Measurements from ENCODE around the gene KBTBD8.

Gene KBTBD8

DNA sequence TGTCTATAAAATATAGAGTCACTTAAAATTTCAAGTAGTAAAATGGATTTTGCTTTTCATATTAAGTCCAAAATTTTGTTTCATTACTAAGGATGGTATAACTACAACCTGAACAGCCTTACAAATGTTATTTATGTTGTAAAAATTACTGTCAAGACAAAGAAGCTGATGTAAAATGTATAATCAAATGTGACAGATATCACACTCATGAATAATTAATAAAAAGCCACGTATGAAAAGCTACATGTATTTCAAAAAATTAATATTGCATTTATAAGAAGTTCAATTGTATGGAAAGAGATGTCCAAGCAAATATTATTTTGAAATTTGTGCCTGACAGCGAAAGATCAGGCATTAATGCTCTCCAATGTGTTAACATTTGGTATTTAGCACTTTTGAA, 48.9 kb downstream of the KBTBD8 start:
- H3K4me3 ChIP-seq (ENCODE audit: low read length) = no peak overlapping the region
- H3K9me3 ChIP-seq (replicated peaks; ENCODE audit: insufficient read depth, low read length) = no peaks in the 10 kb centered on the region
- no peaks in the 10 kb centered on the region for H3K79me2 ChIP-seq (ENCODE audit: low read length)
- no peaks in the 10 kb centered on the region for H3F3A ChIP-seq (ENCODE audit: insufficient read depth, low read length)
- no peak for DNase-seq
- no peak overlapping the region for H3K27ac ChIP-seq (ENCODE audit: low read length)
- H3K9ac ChIP-seq (ENCODE audit: low read length) = no peak overlapping the region
- TF ChIP-seq, protein P1, sequence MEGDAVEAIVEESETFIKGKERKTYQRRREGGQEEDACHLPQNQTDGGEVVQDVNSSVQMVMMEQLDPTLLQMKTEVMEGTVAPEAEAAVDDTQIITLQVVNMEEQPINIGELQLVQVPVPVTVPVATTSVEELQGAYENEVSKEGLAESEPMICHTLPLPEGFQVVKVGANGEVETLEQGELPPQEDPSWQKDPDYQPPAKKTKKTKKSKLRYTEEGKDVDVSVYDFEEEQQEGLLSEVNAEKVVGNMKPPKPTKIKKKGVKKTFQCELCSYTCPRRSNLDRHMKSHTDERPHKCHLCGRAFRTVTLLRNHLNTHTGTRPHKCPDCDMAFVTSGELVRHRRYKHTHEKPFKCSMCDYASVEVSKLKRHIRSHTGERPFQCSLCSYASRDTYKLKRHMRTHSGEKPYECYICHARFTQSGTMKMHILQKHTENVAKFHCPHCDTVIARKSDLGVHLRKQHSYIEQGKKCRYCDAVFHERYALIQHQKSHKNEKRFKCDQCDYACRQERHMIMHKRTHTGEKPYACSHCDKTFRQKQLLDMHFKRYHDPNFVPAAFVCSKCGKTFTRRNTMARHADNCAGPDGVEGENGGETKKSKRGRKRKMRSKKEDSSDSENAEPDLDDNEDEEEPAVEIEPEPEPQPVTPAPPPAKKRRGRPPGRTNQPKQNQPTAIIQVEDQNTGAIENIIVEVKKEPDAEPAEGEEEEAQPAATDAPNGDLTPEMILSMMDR (IDR thresholded peaks at IDR 0.05; ENCODE audit: low read length) = no peak
- TF ChIP-seq EZH2phosphoT487 (IDR thresholded peaks at IDR 0.05; ENCODE audit: low read length) (no peak), EZH2 (optimal IDR thresholded peaks at IDR 0.05; ENCODE audit: low read depth, low read length) (no peak)
- no peaks in the 10 kb centered on the region for H3K36me3 ChIP-seq (replicated peaks; ENCODE audit: insufficient read depth, low read length)
- H3K27me3 ChIP-seq (replicated peaks; ENCODE audit: insufficient read depth, low read length) = no peaks in the 10 kb centered on the region
- no peaks in the 10 kb centered on the region for H4K20me1 ChIP-seq (ENCODE audit: insufficient read depth, low read length)
- no peak overlapping the region for H2AFZ ChIP-seq (ENCODE audit: low read length)
- H3K4me1 ChIP-seq (ENCODE audit: low read length) = peaks cover 4% of the 10 kb centered on the region; the same call in 1 of the 2 replicates
- no peaks in the 10 kb centered on the region for H3K9me2 ChIP-seq (replicated peaks; ENCODE audit: insufficient read depth, low read length)
- H3K4me2 ChIP-seq (ENCODE audit: low read depth, low read length) = no peak overlapping the region

DNA sequence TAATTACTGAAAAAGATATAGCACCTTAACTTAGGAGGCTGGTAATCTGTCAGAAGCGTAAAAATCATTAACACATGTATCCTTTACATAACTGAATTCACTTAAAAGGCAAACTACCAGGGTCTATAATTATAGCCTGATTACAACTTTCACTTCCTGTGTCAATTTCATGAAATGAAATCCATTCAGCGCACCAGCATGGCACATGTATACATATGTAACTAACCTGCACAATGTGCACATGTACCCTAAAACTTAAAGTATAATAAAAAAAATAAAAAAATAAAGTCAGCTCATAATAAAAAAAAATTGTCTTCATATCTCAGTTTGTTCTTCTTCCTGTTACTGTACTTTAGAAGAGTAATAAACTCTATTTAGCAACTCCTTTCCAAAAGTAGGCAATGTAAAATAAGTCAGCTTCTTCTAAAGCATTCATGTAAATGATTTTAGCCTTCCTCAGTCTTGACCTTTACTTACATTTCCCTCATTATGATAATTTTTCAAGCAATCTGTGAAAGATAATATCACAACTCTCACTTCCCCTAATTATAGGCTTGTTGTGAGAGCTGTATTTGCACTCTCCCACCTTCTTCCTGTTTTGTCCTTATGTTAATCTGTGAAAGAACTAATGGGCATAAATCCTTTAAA, 50.1 kb downstream of the KBTBD8 start:
- no peak overlapping the region for H3K9ac ChIP-seq (ENCODE audit: low read length)
- peaks cover 4% of the 10 kb centered on the region; the same call in 1 of the 2 replicates for H3K4me1 ChIP-seq (ENCODE audit: low read length)
- H3K4me2 ChIP-seq (ENCODE audit: low read depth, low read length) = no peak overlapping the region
- no peaks in the 10 kb centered on the region for H3K27me3 ChIP-seq (replicated peaks; ENCODE audit: insufficient read depth, low read length)
- no peaks in the 10 kb centered on the region for H4K20me1 ChIP-seq (ENCODE audit: insufficient read depth, low read length)
- H3K9me3 ChIP-seq (replicated peaks; ENCODE audit: insufficient read depth, low read length) = no peaks in the 10 kb centered on the region
- H3K79me2 ChIP-seq (ENCODE audit: low read length) = no peaks in the 10 kb centered on the region
- H3K9me2 ChIP-seq (replicated peaks; ENCODE audit: insufficient read depth, low read length) = no peaks in the 10 kb centered on the region
- H3F3A ChIP-seq (ENCODE audit: insufficient read depth, low read length) = no peaks in the 10 kb centered on the region
- TF ChIP-seq EZH2 (optimal IDR thresholded peaks at IDR 0.05; ENCODE audit: low read depth, low read length) (no peak), EZH2phosphoT487 (IDR thresholded peaks at IDR 0.05; ENCODE audit: low read length) (no peak)
- TF ChIP-seq, protein P1 (IDR thresholded peaks at IDR 0.05; ENCODE audit: low read length) = no peak
- no peak overlapping the region for H2AFZ ChIP-seq (ENCODE audit: low read length)
- no peak overlapping the region for H3K27ac ChIP-seq (ENCODE audit: low read length)
- no peaks in the 10 kb centered on the region for H3K36me3 ChIP-seq (replicated peaks; ENCODE audit: insufficient read depth, low read length)
- DNase-seq = no peak
- no peak overlapping the region for H3K4me3 ChIP-seq (ENCODE audit: low read length)

DNA sequence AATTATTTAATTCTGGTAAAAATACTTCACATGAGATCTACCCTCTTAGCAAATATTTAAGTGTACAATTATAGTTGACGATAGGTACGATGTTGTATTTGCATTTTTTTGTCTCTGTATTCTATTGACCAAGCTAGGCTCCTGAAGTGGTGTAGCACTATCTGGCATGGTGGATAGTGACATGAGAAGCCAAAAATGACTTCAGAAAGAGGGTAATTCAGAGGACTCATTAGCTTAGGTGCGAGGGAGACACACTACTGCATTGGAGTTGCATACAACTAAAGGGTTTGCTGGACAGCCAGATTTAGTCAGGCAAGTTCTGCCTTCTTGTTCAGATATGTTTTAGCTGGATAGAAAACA, 50.6 kb downstream of the KBTBD8 start:
- Histone ChIP-seq H3K4me2 (ENCODE audit: low read depth, low read length) (no peak overlapping the region), H3K27me3 (replicated peaks; ENCODE audit: insufficient read depth, low read length) (no peaks in the 10 kb centered on the region), H3K4me1 (ENCODE audit: low read length) (peaks cover 4% of the 10 kb centered on the region; the same call in 1 of the 2 replicates), H3F3A (ENCODE audit: insufficient read depth, low read length) (no peaks in the 10 kb centered on the region), H3K4me3 (ENCODE audit: low read length) (no peak overlapping the region), H3K9ac (ENCODE audit: low read length) (no peak overlapping the region), H4K20me1 (ENCODE audit: insufficient read depth, low read length) (no peaks in the 10 kb centered on the region), H2AFZ (ENCODE audit: low read length) (no peak overlapping the region), H3K79me2 (ENCODE audit: low read length) (no peaks in the 10 kb centered on the region), H3K9me3 (replicated peaks; ENCODE audit: insufficient read depth, low read length) (no peaks in the 10 kb centered on the region), H3K27ac (ENCODE audit: low read length) (no peak overlapping the region), H3K9me2 (replicated peaks; ENCODE audit: insufficient read depth, low read length) (no peaks in the 10 kb centered on the region), H3K36me3 (replicated peaks; ENCODE audit: insufficient read depth, low read length) (no peaks in the 10 kb centered on the region)
- DNase-seq = no peak
- TF ChIP-seq EZH2phosphoT487 (IDR thresholded peaks at IDR 0.05; ENCODE audit: low read length) (no peak), EZH2 (optimal IDR thresholded peaks at IDR 0.05; ENCODE audit: low read depth, low read length) (no peak)
- TF ChIP-seq, protein P1 (IDR thresholded peaks at IDR 0.05; ENCODE audit: low read length) = no peak
